ENCODE results near the gene ALPG. TPM values are rescaled to one million over a fixed set of nuclear protein-coding genes. Genes with fewer than 3 reads are reported as not detected.
"Not testable (repeated sequence)": the region's sequence is repeated elsewhere in the genome, so short reads cannot be mapped to it uniquely, and the experiment has no call there.

ALPG gene
- total and polyA plus RNA-seq, 2 of the 13 experiments (the other 11 are each of a cell fraction or from before 2014, with no cell fraction given): not detected

DNA sequence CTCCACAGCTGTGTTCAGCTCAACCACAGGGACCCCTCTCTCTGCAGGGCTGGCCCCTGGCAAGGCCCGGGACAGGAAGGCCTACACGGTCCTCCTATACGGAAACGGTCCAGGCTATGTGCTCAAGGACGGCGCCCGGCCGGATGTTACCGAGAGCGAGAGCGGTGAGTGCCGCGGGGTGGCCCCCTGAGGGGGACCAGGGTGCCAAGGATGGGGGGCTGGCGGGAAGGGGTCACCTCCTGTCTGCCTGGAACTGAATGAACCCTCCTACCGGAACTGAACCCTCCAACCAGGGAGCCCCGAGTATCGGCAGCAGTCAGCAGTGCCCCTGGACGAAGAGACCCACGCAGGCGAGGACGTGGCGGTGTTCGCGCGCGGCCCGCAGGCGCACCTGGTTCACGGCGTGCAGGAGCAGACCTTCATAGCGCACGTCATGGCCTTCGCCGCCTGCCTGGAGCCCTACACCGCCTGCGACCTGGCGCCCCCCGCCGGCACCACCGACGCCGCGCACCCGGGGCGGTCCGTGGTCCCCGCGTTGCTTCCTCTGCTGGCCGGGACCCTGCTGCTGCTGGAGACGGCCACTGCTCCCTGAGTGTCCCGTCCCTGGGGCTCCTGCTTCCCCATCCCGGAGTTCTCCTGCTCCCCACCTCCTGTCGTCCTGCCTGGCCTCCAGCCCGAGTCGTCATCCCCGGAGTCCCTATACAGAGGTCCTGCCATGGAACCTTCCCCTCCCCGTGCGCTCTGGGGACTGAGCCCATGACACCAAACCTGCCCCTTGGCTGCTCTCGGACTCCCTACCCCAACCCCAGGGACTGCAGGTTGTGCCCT, 25.2 kb upstream of the ALPG start:
- peak; percentile 51 for ATAC-seq
- WGBS (ENCODE audit: low lambda C conversion rate): 56% methylated on average over 28 of the region's 59 CpGs
- H3K9me3 ChIP-seq (ENCODE audit: low read length); in situ Hi-C loops (cut with HindIII; ENCODE audit: extremely low pct_ligation_motif_present, low pct_unique_long_range_greater_than_20kb); BruUV-seq (replicated peaks); H3K9ac ChIP-seq (ENCODE audit: insufficient read depth, low read depth, low read length); POLR2A ChIA-PET; H3K4me1 ChIP-seq (ENCODE audit: insufficient read depth, low read length); H3K4me2 ChIP-seq (ENCODE audit: low read depth, low read length); H3K27ac ChIP-seq (ENCODE audit: extremely low read length, insufficient read depth, low read length); FAIRE-seq; intact Hi-C loops (cut with micrococcal nuclease; ENCODE audit: unreplicated experiment); H2AFZ ChIP-seq (ENCODE audit: low read length); H3K4me3 ChIP-seq (replicated peaks in 1 of 3; ENCODE audit: insufficient read depth in 1 of 3, low read depth in 2 of 3, low read length in 3 of 3); CTCF ChIA-PET (ENCODE audit: low intra/inter-chr PET ratio, low total read pairs); DNase-seq (ENCODE audit: low spot score); H3K79me2 ChIP-seq (ENCODE audit: insufficient read depth, low read length); H3K36me3 ChIP-seq (replicated peaks in 1 of 2; ENCODE audit: control insufficient read depth in 1 of 2, insufficient read depth in 2 of 2, low read length in 2 of 2); H4K20me1 ChIP-seq (ENCODE audit: insufficient read depth, low read length): not testable (repeated sequence)
- TF ChIP-seq CTCF (CRISPR knock-in tag; IDR thresholded peaks at IDR 0.05): peak; percentile 30; the same call in 1 of the 2 replicates
- peaks cover 13 to 78% of the 10 kb centered on the region in 2 experiments for H3K27me3 ChIP-seq (ENCODE audit: control insufficient read depth in 1 of 2, insufficient read depth in 2 of 2, low read length in 2 of 2)

DNA sequence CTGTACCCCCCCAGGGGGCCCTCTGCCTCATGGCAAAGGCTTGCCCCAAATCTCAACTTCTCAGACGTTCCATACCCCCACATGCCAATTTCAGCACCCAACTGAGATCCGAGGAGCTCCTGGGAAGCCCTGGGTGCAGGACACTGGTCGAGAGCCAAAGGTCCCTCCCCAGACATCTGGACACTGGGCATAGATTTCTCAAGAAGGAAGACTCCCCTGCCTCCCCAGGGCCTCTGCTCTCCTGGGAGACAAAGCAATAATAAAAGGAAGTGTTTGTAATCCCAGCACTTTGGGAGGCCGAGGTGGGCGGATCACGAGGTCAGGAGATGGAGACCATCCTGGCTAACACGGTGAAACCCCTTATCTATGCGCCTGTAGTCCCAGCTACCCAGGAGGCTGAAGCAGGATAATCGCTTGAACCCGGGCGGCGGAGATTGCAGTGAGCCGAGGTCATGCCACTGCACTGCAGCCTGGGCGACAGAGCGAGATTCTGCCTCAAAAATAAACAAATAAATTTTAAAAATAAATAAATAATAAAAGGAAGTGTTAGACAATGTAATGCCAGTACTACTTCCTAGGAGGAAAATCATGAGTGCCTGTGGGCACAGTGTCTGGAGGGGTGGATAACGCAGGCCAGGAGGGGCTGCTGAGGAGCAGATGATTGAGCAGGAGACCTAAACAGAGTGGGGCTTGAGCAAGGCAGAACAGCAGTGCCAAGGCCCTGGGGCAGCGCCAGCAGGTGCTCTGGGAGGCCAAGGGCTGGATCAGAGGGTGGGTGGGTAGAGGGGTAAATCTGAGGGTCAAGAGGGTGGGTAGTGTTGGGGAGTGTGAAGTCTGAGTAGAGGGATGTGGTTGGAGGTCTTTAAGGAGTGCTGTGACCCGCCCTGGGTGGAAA, 24.1 kb upstream of the ALPG start:
- no peak overlapping the region for H2AFZ ChIP-seq (ENCODE audit: low read length)
- WGBS (ENCODE audit: low lambda C conversion rate): 8% methylated on average over 18 of the region's 18 CpGs
- no peak overlapping the region for H3K9ac ChIP-seq (ENCODE audit: insufficient read depth, low read depth, low read length)
- intact Hi-C loops (cut with micrococcal nuclease; ENCODE audit: unreplicated experiment): no loop called here
- no peaks in the 10 kb centered on the region for H3K79me2 ChIP-seq (ENCODE audit: insufficient read depth, low read length)
- H3K4me2 ChIP-seq (ENCODE audit: low read depth, low read length): no peak overlapping the region
- CTCF ChIA-PET (ENCODE audit: low intra/inter-chr PET ratio, low total read pairs): no interaction called here
- H3K36me3 ChIP-seq (replicated peaks in 1 of 2; ENCODE audit: control insufficient read depth in 1 of 2, insufficient read depth in 2 of 2, low read length in 2 of 2): no peaks in the 10 kb centered on the region
- ATAC-seq (no peak), FAIRE-seq (no peak), DNase-seq (ENCODE audit: low spot score) (no peak)
- no TSS peak for BruUV-seq (replicated peaks)
- H3K27me3 ChIP-seq (ENCODE audit: control insufficient read depth in 1 of 2, insufficient read depth in 2 of 2, low read length in 2 of 2): peaks cover 14 to 81% of the 10 kb centered on the region in 2 experiments
- POLR2A ChIA-PET: no interaction called here
- in situ Hi-C loops (cut with HindIII; ENCODE audit: extremely low pct_ligation_motif_present, low pct_unique_long_range_greater_than_20kb): no loop called here
- no peaks in the 10 kb centered on the region for H3K4me1 ChIP-seq (ENCODE audit: insufficient read depth, low read length)
- H4K20me1 ChIP-seq (ENCODE audit: insufficient read depth, low read length): no peaks in the 10 kb centered on the region
- no peak overlapping the region for H3K27ac ChIP-seq (ENCODE audit: extremely low read length, insufficient read depth, low read length)
- TF ChIP-seq MLLT10 (CRISPR knock-in tag; IDR thresholded peaks at IDR 0.05) (no peak), ZNF768 (CRISPR knock-in tag; IDR thresholded peaks at IDR 0.05) (peak; percentile 47; the same call in 1 of the 2 replicates)
- no peak overlapping the region for H3K4me3 ChIP-seq (replicated peaks in 1 of 3; ENCODE audit: insufficient read depth in 1 of 3, low read depth in 2 of 3, low read length in 3 of 3)
- no peaks in the 10 kb centered on the region for H3K9me3 ChIP-seq (ENCODE audit: low read length)

All from HepG2 (cell line).